Stimulated activated CD8-positive, alpha-beta memory T cell treated with anti-CD3 and anti-CD28 coated beads, Interleukin-15, amount 100 ng/mL, for 24 hours (primary cell): Measurements from ENCODE around the gene DIAPH3.
"Not testable (repeated sequence)": the region's sequence is repeated elsewhere in the genome, so short reads cannot be mapped to it uniquely, and the experiment has no call there.

Source experiments
- DNase-seq: peaks from one replicate; pipeline ENCODE4 v3.0.0-alpha.2; 2020; ENCODE audit warnings: low read depth

The DIAPH3 gene

DNA sequence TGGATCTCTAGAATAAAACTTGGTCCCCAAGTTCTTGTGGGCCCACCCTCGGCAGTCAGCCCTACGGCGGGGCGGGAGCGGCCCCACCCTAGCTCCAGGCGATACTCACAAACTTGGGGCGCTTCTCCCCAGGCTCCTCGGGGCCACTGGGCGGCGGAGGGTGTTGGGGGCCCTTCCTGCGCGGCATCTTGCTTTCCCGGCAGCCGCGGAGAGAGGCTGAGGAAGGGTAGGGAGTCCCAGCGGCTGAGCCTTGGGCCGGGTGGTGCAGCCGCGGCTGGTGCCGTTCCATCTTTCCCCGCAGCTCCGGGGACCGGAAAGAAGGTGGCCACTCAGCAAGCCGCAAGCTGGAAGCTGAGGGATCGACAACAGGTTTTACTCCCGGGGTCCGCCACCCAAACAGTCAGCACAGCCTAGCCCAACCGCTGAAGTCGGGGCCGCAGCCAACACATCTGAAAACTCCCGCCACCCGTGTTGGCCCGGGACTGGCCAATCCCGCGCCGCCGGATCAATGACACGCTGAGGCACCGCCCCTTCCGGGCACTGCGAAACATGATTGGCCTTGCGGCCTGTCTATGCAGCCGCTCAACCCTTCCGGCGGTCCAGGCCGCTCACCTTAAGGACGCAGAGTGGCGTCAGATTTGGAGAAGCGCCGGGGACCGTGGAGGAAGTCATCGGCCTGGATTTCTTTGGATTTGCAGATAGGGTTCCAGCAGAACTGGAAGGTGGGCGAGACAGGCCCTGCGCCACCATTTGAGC, at the start of gene DIAPH3:
TSS of gene DIAPH3 (minus strand) at position 451 of the 756 bp plus-strand sequence. CDS start at position 289, 162 bp downstream.
- DNase-seq = peak; percentile 84

- no peak for DNase-seq
These were observed 49.6 kb upstream of the DIAPH3 start for GRCh38 chr13:60213236-60213744.

DNA sequence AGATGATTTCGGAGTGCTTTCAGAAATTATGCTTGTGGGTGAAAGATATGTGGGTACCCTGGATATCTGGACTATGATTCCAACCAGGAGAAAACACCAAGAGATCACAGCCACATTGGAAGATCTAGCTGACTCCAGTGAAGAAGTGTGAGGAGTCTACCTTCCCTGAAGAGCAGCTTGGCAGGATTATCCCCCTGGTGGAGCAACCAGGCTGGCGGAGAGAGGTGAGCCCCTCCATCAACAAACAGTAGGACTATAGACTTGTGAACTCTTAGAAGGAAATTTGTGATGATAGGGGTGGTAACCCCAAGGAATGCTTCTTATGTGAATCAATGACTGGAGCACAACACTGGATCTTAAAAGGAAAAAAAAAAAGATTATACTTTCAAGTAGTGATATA, 47.8 kb upstream of the DIAPH3 start:
- DNase-seq = no peak

- no peak for DNase-seq
These were observed 47.0 kb upstream of the DIAPH3 start for GRCh38 chr13:60210510-60211330.

GRCh38 chr13:60205499-60205898, 41.8 kb upstream of the DIAPH3 start:
- DNase-seq = not testable (repeated sequence)

- no peak for DNase-seq
These were observed 37.6 kb upstream of the DIAPH3 start for GRCh38 chr13:60201286-60201685.

DNA sequence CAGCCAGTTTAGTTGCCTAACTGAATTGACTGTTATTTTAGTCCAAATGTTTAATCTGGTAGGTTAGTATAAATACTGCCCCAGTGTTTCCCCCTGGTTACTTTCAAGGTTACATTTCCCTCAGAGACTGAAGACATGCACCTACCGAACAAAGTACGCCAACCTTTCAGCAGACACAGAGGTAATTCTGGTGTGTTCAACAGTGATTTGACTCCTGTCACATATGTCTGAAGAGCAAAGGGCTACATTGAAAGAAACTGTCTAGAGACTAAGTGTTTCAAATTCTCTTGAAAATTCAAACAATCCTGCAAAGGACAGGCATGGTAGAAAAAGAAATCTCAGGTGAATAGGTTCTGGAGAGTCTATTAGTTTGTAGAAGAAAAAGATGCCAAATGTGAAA, 32.2 kb upstream of the DIAPH3 start:
- DNase-seq = not testable (repeated sequence)

GRCh38 chr13:60182907-60183306, 19.2 kb upstream of the DIAPH3 start:
- no peak for DNase-seq

DNA sequence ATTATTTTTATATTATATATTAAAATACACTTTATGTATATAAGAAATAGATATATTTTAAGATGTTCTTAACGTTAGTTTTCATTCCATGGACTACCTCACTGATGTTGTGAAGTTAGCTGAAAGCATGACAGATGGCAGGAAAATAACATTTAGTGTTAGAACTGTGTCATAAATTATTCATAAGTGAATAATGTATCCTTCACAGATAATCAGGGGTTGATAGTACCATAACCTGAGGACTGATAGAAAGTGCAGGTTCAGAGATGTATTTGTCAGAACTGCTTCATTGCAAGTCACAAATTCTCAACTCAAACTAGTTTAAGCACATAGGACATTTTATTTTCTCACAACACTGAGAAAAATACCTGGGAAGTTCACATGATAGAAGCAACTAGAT, 14.6 kb upstream of the DIAPH3 start:
- DNase-seq = no peak

- no peak for DNase-seq
These were observed 11.8 kb upstream of the DIAPH3 start for GRCh38 chr13:60175571-60175970.

DNA sequence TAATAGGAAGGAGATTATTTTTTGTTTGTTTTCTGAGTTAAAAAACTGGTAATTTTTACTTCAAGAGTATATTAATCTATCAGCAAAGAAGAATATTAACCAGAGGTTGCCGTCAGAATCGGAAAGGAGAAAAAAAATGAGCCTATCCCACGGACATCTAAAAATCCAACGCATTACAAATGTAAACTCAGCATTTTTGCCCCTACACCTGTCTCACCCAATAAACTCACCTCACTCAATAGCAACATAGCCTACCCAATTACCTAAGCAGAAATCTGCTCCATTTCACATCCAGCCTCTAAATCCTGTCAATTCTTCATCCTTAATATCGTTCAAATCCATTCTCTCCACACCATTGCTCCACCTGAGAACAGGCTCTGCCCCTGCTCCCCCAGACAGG, 10.4 kb upstream of the DIAPH3 start:
- DNase-seq = no peak

- no peak for DNase-seq
These were observed 8.4 kb upstream of the DIAPH3 start for GRCh38 chr13:60172111-60172510.

GRCh38 chr13:60170414-60170813, 6.7 kb upstream of the DIAPH3 start:
- no peak for DNase-seq

GRCh38 chr13:60169239-60170031, 5.7 kb upstream of the DIAPH3 start:
- no peak for DNase-seq

GRCh38 chr13:60167121-60167520, 3.4 kb upstream of the DIAPH3 start:
- DNase-seq = no peak

DNA sequence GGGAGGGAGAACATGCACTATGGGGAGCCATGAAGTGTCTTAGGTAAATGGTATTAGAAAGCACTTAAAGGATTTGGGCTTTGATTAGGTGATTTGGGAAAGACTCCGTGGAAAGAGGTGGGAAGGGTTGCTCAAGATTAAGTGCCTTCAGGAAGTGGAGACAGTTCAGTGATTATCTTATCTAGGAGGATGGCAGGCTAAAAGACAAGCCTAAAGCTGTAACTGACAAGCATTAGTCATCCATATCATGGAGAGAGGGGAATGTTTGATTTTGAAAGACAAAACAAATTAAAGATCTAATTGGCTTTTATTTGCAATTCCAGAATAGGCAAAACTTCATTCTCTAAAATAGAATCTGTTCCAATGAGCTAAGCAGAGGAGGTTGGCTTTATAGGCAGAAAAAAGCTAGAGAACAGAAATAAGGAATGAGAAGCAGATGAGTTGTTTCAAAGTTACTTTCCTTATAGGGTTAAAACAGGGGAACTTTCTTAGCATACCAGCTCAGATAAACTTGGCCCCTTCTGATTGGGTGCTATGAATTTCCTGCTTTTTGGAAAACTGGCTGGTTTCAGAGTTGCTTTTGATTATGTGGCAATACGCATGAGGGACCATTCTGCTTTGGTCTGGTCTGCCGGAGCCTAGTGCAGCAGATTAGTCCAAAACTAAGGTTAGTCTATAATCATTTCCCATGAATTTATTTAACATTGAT, 1.8 kb upstream of the DIAPH3 start:
- no peak for DNase-seq

DNA sequence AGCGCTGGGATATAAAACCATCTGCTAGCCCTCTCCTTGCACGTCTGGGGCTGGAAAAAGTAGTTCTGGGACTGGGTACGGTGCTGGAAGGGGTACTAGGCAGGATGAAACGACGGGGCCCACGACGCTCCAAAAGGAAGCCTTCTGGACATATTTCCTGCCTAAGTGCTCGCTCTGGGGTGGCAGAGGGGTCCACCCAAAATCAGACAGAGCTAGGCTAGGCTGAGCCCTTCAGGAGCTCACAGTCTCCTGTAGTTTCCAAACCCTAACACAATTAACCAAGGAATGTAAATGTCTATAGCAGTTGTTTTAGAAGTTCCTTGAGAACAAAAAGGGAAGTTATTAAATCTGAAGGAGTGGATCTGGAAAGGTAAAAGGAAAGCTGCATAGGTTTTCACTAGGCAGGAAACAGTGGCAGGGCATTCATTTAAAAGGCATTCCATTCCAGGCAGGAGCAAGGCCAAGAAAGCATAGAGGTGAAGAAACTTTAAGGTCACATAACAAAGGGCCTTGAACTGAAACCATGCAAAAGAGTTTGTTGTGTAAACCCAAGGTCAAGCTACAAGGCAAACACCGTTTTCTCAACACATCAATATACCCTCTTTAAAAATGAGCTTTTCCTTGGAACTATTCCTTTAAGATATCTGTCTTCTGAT, 634 bp upstream of the DIAPH3 start:
- no peak for DNase-seq

DNA sequence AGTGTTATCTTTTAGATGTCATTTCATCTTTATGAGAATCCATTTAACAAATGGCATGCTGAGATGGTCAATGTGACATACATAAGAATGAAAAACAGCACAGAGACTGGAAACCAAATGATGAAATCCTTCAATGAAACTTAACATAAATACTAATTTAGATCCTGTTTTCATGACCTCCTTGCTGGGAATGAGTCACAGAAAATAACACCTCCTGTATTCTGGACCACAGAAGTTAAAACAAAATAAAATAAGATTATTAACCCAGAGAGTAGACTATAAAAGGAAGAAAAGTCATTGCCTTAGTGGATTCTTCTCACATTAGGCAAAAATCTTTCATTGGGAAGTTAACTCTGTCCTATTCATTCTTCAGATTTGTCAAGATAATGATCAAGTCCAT, 1.6 kb downstream of the DIAPH3 start:
- DNase-seq = no peak

DNA sequence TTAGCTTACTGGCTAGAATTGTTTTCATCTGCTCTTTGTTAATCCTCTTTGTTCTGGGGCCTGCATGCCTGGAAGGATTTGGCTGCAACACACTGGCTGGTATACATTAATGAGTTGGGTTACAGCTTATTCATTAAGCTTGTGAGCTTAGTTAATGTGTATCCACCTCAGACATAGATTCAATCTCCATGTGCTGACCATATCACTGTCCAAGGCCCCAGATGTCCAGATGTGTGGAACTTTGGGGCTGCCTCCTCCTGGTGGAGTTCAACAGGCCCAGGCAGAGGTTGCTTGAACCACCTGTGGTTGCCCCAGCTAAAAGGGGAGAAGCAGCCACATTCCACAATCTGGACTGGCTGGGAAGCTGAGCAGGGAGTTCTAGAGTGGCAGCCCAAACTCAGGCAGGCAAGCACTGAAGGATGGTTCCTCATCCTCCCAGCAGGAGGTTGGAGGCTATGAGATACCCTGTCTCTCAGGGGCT, 5.4 kb downstream of the DIAPH3 start:
- no peak for DNase-seq

GRCh38 chr13:60155978-60156377, 7.8 kb downstream of the DIAPH3 start:
- DNase-seq = no peak

- DNase-seq = no peak
These were observed 10.8 kb downstream of the DIAPH3 start for GRCh38 chr13:60152904-60153303.
